Gastroesophageal sphincter (tissue), 3 donors: ENCODE results near the gene COX11.

Experiments used
- EP300 ChIP-seq: sonication (generic); formaldehyde crosslinking; IDR thresholded peaks from one replicate; pipeline ENCODE4 v1.6.1; 2017; ENCODE audit warnings: antibody characterized with exemption, mild to moderate bottlenecking
- POLR2A ChIP-seq, 2 donors: fragments of 450-650 bp; IDR thresholded peaks; one replicate each; pipeline ENCODE4 v1.6.1; 2017; ENCODE audit warnings: antibody characterized with exemption in 2 of 2, mild to moderate bottlenecking in 2 of 2, moderate library complexity in 1 of 2
- POLR2AphosphoS5 ChIP-seq: sonication (generic); formaldehyde crosslinking; IDR thresholded peaks from one replicate; pipeline ENCODE4 v1.6.1; 2017; ENCODE audit warnings: antibody characterized with exemption
- TF ChIP-seq, protein P1 (sequence below), 4 experiments: fragments of 200-600 bp in 2 of 4; fragments of 450-650 bp in 2 of 4; sonication (generic) in 1 of 4; IDR thresholded peaks; one replicate each; pipeline ENCODE4 v1.5.1; 2017 to 2019; ENCODE audit warnings: antibody characterized with exemption in 4 of 4, mild to moderate bottlenecking in 2 of 4, moderate library complexity in 2 of 4

DNA sequence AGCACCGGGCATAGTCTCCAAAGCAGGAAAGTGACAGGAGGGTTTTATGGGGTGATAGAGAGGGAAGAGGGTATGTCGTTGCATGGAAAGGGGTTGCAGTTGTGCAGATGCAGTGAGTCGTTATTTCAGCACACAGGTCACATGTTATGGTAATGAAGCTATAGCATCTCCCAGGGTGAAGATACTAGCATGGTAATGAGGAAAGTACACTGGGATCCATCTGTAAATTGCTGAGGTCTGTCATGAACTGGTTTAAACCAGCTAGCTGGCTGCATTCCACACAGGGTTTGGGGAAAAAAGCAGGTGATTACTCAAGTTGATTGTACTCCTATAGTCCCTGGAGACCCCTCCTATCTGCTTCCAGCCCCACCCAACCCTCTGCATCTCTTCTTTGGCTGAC lies 11.7 kb downstream of the COX11 start:
- TF ChIP-seq EP300 (no peak), POLR2AphosphoS5 (no peak), POLR2A (IDR thresholded peaks at IDR 0.05) (no peak)
- TF ChIP-seq, protein P1, sequence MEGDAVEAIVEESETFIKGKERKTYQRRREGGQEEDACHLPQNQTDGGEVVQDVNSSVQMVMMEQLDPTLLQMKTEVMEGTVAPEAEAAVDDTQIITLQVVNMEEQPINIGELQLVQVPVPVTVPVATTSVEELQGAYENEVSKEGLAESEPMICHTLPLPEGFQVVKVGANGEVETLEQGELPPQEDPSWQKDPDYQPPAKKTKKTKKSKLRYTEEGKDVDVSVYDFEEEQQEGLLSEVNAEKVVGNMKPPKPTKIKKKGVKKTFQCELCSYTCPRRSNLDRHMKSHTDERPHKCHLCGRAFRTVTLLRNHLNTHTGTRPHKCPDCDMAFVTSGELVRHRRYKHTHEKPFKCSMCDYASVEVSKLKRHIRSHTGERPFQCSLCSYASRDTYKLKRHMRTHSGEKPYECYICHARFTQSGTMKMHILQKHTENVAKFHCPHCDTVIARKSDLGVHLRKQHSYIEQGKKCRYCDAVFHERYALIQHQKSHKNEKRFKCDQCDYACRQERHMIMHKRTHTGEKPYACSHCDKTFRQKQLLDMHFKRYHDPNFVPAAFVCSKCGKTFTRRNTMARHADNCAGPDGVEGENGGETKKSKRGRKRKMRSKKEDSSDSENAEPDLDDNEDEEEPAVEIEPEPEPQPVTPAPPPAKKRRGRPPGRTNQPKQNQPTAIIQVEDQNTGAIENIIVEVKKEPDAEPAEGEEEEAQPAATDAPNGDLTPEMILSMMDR (IDR thresholded peaks at IDR 0.05), result no peak
